Mammary epithelial cell (primary cell): ENCODE data around the gene IRF4.

Experiments used
- CTCF ChIP-seq, 2 donors: IDR thresholded peaks in 1 of 2; conservative IDR thresholded peaks in 1 of 2; 2 replicates each; pipeline ENCODE4 v1.5.1; 2011 to 2012; ENCODE audit warnings: inconsistent platforms in 2 of 2, low read length in 2 of 2, mild to moderate bottlenecking in 2 of 2, control low read depth in 1 of 2, low read depth in 1 of 2; ENCODE audit not compliant: insufficient read depth in 1 of 2; ENCODE audit errors: extremely low read depth in 1 of 2
- EZH2 ChIP-seq: IDR thresholded peaks from 2 replicates; pipeline ENCODE4 v1.6.1; 2012; ENCODE audit warnings: low read length, inconsistent platforms, borderline replicate concordance

- TF ChIP-seq EZH2 (no peak), CTCF (conservative IDR thresholded peaks at IDR 0.05 in 1 of 2, IDR thresholded peaks at IDR 0.05 in 1 of 2; ENCODE audit: extremely low read depth in 1 of 2, insufficient read depth in 1 of 2, low read depth in 1 of 2, low read length in 2 of 2) (no peak)
Observed at GRCh38 chr6:363909-364308, 27.6 kb upstream of the IRF4 start.
